Stimulated activated CD4-positive, alpha-beta T cell treated with anti-CD3 and anti-CD28 coated beads, Interleukin-2, amount 100 ng/mL, for 4 hours (primary cell): ENCODE data around the gene SHB.

Source experiments
- DNase-seq: peaks from one replicate; pipeline ENCODE4 v3.0.0-alpha.2; 2020; ENCODE audit warnings: low read depth

The SHB gene

GRCh38 chr9:38024036-38024681 lies 44.9 kb downstream of the SHB start:
- DNase-seq, result no peak

- DNase-seq, result no peak
Observed at GRCh38 chr9:38023661-38024035, 45.4 kb downstream of the SHB start.

- no peak for DNase-seq
Observed at GRCh38 chr9:38022995-38023394, 46.0 kb downstream of the SHB start.

- no peak for DNase-seq
Observed at GRCh38 chr9:38022203-38022895, 46.7 kb downstream of the SHB start.

GRCh38 chr9:38020151-38021076 lies 48.6 kb downstream of the SHB start:
- DNase-seq, result no peak

GRCh38 chr9:38019731-38020130 lies 49.3 kb downstream of the SHB start:
- DNase-seq, result no peak

- no peak for DNase-seq
Observed at GRCh38 chr9:38018958-38019602, 49.9 kb downstream of the SHB start.

- no peak for DNase-seq
Observed at GRCh38 chr9:38018241-38018957, 50.6 kb downstream of the SHB start.

GRCh38 chr9:38017885-38018186 lies 51.2 kb downstream of the SHB start:
- DNase-seq, result no peak

- no peak for DNase-seq
Observed at GRCh38 chr9:38017149-38017884, 51.7 kb downstream of the SHB start.

- no peak for DNase-seq
Observed at GRCh38 chr9:38016375-38017135, 52.5 kb downstream of the SHB start.

- DNase-seq, result no peak
Observed at GRCh38 chr9:38015906-38016305, 53.1 kb downstream of the SHB start.

- DNase-seq, result no peak
Observed at GRCh38 chr9:38015266-38015665, 53.8 kb downstream of the SHB start.

GRCh38 chr9:38012767-38013450 lies 56.1 kb downstream of the SHB start:
- no peak for DNase-seq

- no peak for DNase-seq
Observed at GRCh38 chr9:38011991-38012390, 57.0 kb downstream of the SHB start.

- no peak for DNase-seq
Observed at GRCh38 chr9:38010918-38011704, 57.9 kb downstream of the SHB start.

- DNase-seq, result no peak
Observed at GRCh38 chr9:38009990-38010389, 59.0 kb downstream of the SHB start.

- no peak for DNase-seq
Observed at GRCh38 chr9:38009035-38009501, 60.0 kb downstream of the SHB start.
